HEK293 (cell line): ENCODE results near the gene NDUFS8.

ENCODE experiments used
- TCF7L2 ChIP-seq: IDR thresholded peaks from 2 replicates; pipeline ENCODE4 v1.6.1; 2011; ENCODE audit warnings: low read depth, mild to moderate bottlenecking, inconsistent platforms, low read length, moderate library complexity, borderline replicate concordance
- ZBTB48 ChIP-seq: fragments of 450-650 bp; formaldehyde crosslinking; IDR thresholded peaks from 2 replicates; pipeline ENCODE4 v1.5.1; 2016; ENCODE audit warnings: missing biosample characterization, missing genetic modification characterization
- ZNF133 ChIP-seq: fragments of 450-650 bp; formaldehyde crosslinking; IDR thresholded peaks from 2 replicates; pipeline ENCODE4 v1.5.1; 2016; ENCODE audit warnings: missing biosample characterization, missing genetic modification characterization
- ZNF138 ChIP-seq: fragments of 450-650 bp; formaldehyde crosslinking; IDR thresholded peaks from 2 replicates; pipeline ENCODE4 v1.5.1; 2016; ENCODE audit warnings: missing biosample characterization, missing genetic modification characterization, borderline replicate concordance
- ZNF146 ChIP-seq: fragments of 450-650 bp; formaldehyde crosslinking; IDR thresholded peaks from 2 replicates; pipeline ENCODE4 v1.5.1; 2016; ENCODE audit warnings: missing biosample characterization, missing genetic modification characterization
- ZNF202 ChIP-seq: fragments of 450-650 bp; formaldehyde crosslinking; IDR thresholded peaks from 2 replicates; pipeline ENCODE4 v1.5.1; 2016; ENCODE audit warnings: missing biosample characterization, missing genetic modification characterization, borderline replicate concordance
- ZNF768 ChIP-seq: fragments of 450-650 bp; formaldehyde crosslinking; IDR thresholded peaks from 2 replicates; pipeline ENCODE4 v1.5.1; 2018; ENCODE audit warnings: missing biosample characterization, mild to moderate bottlenecking, missing genetic modification characterization
- ZNF785 ChIP-seq: fragments of 450-650 bp; formaldehyde crosslinking; IDR thresholded peaks from 2 replicates; pipeline ENCODE4 v1.5.1; 2016; ENCODE audit warnings: missing biosample characterization, missing genetic modification characterization
- ZNF837 ChIP-seq: fragments of 450-650 bp; formaldehyde crosslinking; IDR thresholded peaks from 2 replicates; pipeline ENCODE4 v1.5.1; 2016; ENCODE audit warnings: missing biosample characterization, missing genetic modification characterization
- TF ChIP-seq, protein P1 (sequence below): fragments of 450-650 bp; formaldehyde crosslinking; IDR thresholded peaks from 2 replicates; pipeline ENCODE4 v1.5.1; 2016; ENCODE audit warnings: missing biosample characterization, missing genetic modification characterization
- TF ChIP-seq, protein P2 (sequence below): fragments of 450-650 bp; formaldehyde crosslinking; IDR thresholded peaks from 2 replicates; pipeline ENCODE4 v1.5.1; 2016; ENCODE audit warnings: missing biosample characterization, missing genetic modification characterization
- TF ChIP-seq, protein P3 (sequence below): fragments of 450-650 bp; formaldehyde crosslinking; IDR thresholded peaks from 2 replicates; pipeline ENCODE4 v1.5.1; 2016; ENCODE audit warnings: missing biosample characterization, missing genetic modification characterization

DNA sequence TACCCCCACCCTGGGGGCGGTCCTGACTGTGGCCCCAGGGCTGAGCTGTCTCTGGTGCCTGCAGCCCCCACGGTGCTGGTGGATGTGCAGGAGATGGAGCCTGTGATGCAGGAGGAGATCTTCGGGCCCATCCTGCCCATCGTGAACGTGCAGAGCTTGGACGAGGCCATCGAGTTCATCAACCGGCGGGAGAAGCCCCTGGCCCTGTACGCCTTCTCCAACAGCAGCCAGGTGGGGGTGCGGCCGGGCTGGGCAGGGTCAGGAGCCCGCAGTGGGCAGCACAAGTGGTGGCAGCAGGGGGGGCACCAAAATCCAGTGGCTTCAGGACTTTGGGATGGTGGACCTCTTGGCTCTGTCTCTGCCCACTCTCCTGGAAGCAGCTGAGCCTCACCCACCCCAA, 8.0 kb upstream of the NDUFS8 start:
- TF ChIP-seq, protein P1, sequence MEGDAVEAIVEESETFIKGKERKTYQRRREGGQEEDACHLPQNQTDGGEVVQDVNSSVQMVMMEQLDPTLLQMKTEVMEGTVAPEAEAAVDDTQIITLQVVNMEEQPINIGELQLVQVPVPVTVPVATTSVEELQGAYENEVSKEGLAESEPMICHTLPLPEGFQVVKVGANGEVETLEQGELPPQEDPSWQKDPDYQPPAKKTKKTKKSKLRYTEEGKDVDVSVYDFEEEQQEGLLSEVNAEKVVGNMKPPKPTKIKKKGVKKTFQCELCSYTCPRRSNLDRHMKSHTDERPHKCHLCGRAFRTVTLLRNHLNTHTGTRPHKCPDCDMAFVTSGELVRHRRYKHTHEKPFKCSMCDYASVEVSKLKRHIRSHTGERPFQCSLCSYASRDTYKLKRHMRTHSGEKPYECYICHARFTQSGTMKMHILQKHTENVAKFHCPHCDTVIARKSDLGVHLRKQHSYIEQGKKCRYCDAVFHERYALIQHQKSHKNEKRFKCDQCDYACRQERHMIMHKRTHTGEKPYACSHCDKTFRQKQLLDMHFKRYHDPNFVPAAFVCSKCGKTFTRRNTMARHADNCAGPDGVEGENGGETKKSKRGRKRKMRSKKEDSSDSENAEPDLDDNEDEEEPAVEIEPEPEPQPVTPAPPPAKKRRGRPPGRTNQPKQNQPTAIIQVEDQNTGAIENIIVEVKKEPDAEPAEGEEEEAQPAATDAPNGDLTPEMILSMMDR (tag by site-specific recombination) = no peak
- TF ChIP-seq ZNF785 = no peak
- no peak for TF ChIP-seq ZNF138 (tag by site-specific recombination)
- TF ChIP-seq, protein P2, sequence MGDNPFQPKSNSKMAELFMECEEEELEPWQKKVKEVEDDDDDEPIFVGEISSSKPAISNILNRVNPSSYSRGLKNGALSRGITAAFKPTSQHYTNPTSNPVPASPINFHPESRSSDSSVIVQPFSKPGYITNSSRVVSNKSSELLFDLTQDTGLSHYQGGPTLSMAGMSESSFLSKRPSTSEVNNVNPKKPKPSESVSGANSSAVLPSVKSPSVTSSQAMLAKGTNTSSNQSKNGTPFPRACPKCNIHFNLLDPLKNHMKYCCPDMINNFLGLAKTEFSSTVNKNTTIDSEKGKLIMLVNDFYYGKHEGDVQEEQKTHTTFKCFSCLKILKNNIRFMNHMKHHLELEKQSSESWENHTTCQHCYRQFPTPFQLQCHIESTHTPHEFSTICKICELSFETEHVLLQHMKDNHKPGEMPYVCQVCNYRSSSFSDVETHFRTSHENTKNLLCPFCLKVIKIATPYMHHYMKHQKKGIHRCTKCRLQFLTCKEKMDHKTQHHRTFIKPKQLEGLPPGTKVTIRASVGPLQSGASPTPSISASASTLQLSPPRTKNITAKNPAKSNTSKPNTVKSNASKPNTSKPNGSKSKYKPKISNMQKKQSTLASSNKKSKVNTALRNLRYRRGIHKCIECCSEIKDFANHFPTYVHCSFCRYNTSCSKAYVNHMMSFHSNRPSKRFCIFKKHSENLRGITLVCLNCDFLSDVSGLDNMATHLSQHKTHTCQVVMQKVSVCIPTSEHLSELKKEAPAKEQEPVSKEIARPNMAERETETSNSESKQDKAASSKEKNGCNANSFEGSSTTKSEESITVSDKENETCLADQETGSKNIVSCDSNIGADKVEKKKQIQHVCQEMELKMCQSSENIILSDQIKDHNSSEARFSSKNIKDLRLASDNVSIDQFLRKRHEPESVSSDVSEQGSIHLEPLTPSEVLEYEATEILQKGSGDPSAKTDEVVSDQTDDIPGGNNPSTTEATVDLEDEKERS = no peak
- no peak for TF ChIP-seq ZNF768 (tag by site-specific recombination)
- no peak for TF ChIP-seq ZNF837 (tag by site-specific recombination)
- no peak for TF ChIP-seq ZNF202
- TF ChIP-seq ZNF146 (tag by site-specific recombination) = no peak
- TF ChIP-seq, protein P3, sequence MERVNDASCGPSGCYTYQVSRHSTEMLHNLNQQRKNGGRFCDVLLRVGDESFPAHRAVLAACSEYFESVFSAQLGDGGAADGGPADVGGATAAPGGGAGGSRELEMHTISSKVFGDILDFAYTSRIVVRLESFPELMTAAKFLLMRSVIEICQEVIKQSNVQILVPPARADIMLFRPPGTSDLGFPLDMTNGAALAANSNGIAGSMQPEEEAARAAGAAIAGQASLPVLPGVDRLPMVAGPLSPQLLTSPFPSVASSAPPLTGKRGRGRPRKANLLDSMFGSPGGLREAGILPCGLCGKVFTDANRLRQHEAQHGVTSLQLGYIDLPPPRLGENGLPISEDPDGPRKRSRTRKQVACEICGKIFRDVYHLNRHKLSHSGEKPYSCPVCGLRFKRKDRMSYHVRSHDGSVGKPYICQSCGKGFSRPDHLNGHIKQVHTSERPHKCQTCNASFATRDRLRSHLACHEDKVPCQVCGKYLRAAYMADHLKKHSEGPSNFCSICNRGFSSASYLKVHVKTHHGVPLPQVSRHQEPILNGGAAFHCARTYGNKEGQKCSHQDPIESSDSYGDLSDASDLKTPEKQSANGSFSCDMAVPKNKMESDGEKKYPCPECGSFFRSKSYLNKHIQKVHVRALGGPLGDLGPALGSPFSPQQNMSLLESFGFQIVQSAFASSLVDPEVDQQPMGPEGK = no peak
- TF ChIP-seq ZBTB48 (tag by site-specific recombination) = no peak
- no peak for TF ChIP-seq TCF7L2
- TF ChIP-seq ZNF133 (tag by site-specific recombination) = no peak
